Measurements from ENCODE around the gene NUDT1.

The NUDT1 gene

GRCh38 chr7:2224491-2224928 is 17.5 kb upstream of the NUDT1 start:
- DNase-seq (ENCODE audit: low read depth in 3 of 3): no peak

GRCh38 chr7:2224934-2225333 is 17.1 kb upstream of the NUDT1 start:
- no peak for DNase-seq (ENCODE audit: low read depth in 3 of 3)

- DNase-seq (ENCODE audit: low read depth in 3 of 3): no peak
Observed at GRCh38 chr7:2225336-2225735, 16.7 kb upstream of the NUDT1 start.

- DNase-seq (ENCODE audit: low read depth in 3 of 3): no peak
Observed at GRCh38 chr7:2225830-2226229, 16.2 kb upstream of the NUDT1 start.

- DNase-seq (ENCODE audit: low read depth in 3 of 3): no peak
Observed at GRCh38 chr7:2227699-2228098, 14.3 kb upstream of the NUDT1 start.

GRCh38 chr7:2228921-2229320 is 13.1 kb upstream of the NUDT1 start:
- no peak for DNase-seq (ENCODE audit: low read depth in 3 of 3)

- DNase-seq (ENCODE audit: low read depth in 3 of 3): no peak
Observed at GRCh38 chr7:2229467-2229866, 12.6 kb upstream of the NUDT1 start.

GRCh38 chr7:2230226-2230625 is 11.8 kb upstream of the NUDT1 start:
- DNase-seq (ENCODE audit: low read depth in 3 of 3): no peak

GRCh38 chr7:2230882-2231281 is 11.1 kb upstream of the NUDT1 start:
- DNase-seq (ENCODE audit: low read depth in 3 of 3): no peak

GRCh38 chr7:2231992-2232765 is 9.8 kb upstream of the NUDT1 start:
- no peak for DNase-seq (ENCODE audit: low read depth in 3 of 3)

GRCh38 chr7:2232766-2233520 is 9.1 kb upstream of the NUDT1 start, which contains the start of gene MAD1L1:
MAD1L1 (minus strand) TSS chr7:2232945; CDS start chr7:2230133, 2,812 bp downstream.
- peak; percentile 75 to 88 (median 79) for DNase-seq (ENCODE audit: low read depth in 3 of 3)

GRCh38 chr7:2233926-2234325 is 8.1 kb upstream of the NUDT1 start:
- DNase-seq (ENCODE audit: low read depth in 3 of 3): no peak

GRCh38 chr7:2237109-2237602 is 4.9 kb upstream of the NUDT1 start:
- no peak for DNase-seq (ENCODE audit: low read depth in 3 of 3)

- no peak for DNase-seq (ENCODE audit: low read depth in 3 of 3)
Observed at GRCh38 chr7:2239242-2239641, 2.8 kb upstream of the NUDT1 start.

GRCh38 chr7:2242541-2243429 is 759 bp downstream of the NUDT1 start:
- DNase-seq (ENCODE audit: low read depth in 3 of 3): no peak

GRCh38 chr7:2243458-2243857 is 1.4 kb downstream of the NUDT1 start:
- no peak for DNase-seq (ENCODE audit: low read depth in 3 of 3)

- DNase-seq (ENCODE audit: low read depth in 3 of 3): no peak
Observed at GRCh38 chr7:2244404-2244995, 2.5 kb downstream of the NUDT1 start.

GRCh38 chr7:2245883-2246675 is 4.1 kb downstream of the NUDT1 start:
- no peak for DNase-seq (ENCODE audit: low read depth in 3 of 3)

- DNase-seq (ENCODE audit: low read depth in 3 of 3): peak in 1 of 3 experiments; percentile 27
Observed at GRCh38 chr7:2247141-2247995, 5.3 kb downstream of the NUDT1 start.

Measured in stimulated activated CD4-positive, alpha-beta T cell treated with anti-CD3 and anti-CD28 coated beads, TNF-alpha, amount 100 ng/mL, for 24 hours (primary cell).